Measurements from ENCODE around the gene CEP295NL. TPM values are rescaled to one million over a fixed set of nuclear protein-coding genes. Genes with fewer than 3 reads are reported as not detected.
"Not testable (repeated sequence)": the region's sequence is repeated elsewhere in the genome, so short reads cannot be mapped to it uniquely, and the experiment has no call there.

CEP295NL gene
- total and polyA plus RNA-seq, 4 donors = 0.39 to 8.3 (median 4.9) TPM

DNA sequence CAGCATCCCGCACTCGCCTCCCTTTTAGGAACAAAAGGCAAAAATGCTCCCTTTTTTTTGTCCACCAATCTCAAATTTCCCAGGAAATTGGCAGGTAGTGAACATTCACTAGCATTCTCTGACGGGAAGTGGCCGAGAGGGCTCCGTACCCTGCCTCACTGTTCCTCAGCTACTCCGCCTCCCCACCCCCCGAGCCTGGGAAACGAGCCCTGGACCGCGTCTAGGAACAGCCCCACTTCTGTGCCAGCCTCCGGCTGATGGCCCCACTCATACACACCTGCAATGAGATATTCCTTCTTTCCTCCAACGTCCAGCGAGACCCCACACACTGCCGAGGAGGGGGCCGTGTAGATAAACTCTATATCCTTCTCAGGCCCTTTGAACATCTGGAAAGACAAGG, 32.4 kb downstream of the CEP295NL start:
- Histone ChIP-seq H3K36me3 (ENCODE audit: control insufficient read depth in 4 of 4, insufficient read depth in 4 of 4, low read length in 4 of 4) (peaks cover 0 to 33% (median 23%) of the 10 kb centered on the region in 4 donors), H3K27me3 (ENCODE audit: control insufficient read depth in 3 of 3, insufficient read depth in 3 of 3, low read length in 2 of 3) (no peaks in the 10 kb centered on the region), H3K27ac (ENCODE audit: low read depth in 1 of 2, low read length in 1 of 2) (no peak overlapping the region), H3K4me1 (ENCODE audit: control insufficient read depth in 5 of 5, insufficient read depth in 5 of 5, low read length in 5 of 5) (peaks cover 0 to 6% (median 3%) of the 10 kb centered on the region in 5 donors), H3K9ac (ENCODE audit: insufficient read depth in 1 of 2, low read length in 2 of 2) (no peak overlapping the region), H3K9me3 (ENCODE audit: control insufficient read depth in 4 of 4, insufficient read depth in 3 of 4, low read length in 3 of 4) (no peaks in the 10 kb centered on the region), H3K4me3 (no peak overlapping the region)
- ATAC-seq (ENCODE audit: insufficient read depth, low FRiP score) (no peak), DNase-seq (no peak)
- WGBS, 2 donors = 86 to 89% methylated on average over 15 of the region's 15 CpGs
- TF ChIP-seq, protein P1, sequence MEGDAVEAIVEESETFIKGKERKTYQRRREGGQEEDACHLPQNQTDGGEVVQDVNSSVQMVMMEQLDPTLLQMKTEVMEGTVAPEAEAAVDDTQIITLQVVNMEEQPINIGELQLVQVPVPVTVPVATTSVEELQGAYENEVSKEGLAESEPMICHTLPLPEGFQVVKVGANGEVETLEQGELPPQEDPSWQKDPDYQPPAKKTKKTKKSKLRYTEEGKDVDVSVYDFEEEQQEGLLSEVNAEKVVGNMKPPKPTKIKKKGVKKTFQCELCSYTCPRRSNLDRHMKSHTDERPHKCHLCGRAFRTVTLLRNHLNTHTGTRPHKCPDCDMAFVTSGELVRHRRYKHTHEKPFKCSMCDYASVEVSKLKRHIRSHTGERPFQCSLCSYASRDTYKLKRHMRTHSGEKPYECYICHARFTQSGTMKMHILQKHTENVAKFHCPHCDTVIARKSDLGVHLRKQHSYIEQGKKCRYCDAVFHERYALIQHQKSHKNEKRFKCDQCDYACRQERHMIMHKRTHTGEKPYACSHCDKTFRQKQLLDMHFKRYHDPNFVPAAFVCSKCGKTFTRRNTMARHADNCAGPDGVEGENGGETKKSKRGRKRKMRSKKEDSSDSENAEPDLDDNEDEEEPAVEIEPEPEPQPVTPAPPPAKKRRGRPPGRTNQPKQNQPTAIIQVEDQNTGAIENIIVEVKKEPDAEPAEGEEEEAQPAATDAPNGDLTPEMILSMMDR (IDR thresholded peaks at IDR 0.05; ENCODE audit: control extremely low read depth, extremely low read depth) = no peak

DNA sequence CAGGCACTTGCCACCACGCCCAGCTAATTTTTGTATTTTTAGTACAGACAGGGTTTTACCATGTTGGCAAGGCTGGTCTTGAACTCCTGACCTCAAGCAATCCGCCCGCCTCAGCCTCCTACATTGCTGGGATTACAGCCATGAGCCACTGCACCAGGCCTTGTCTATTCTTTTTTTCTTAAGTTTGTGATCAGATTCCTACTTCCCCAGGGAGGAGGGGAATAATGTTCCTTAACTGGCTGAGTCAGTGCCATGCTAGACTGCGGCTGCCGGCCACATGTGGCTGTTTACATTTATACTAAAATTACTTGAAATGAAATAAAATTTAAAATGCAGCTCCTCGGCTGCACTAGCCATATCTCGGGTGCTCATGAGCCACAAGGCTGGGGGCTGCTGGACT, 34.6 kb downstream of the CEP295NL start:
- Histone ChIP-seq H3K36me3 (ENCODE audit: control insufficient read depth in 4 of 4, insufficient read depth in 4 of 4, low read length in 4 of 4) (peaks cover 0 to 39% (median 20%) of the 10 kb centered on the region in 4 donors), H3K27ac (ENCODE audit: low read depth in 1 of 2, low read length in 1 of 2) (no peak overlapping the region), H3K9me3 (ENCODE audit: control insufficient read depth in 4 of 4, insufficient read depth in 3 of 4, low read length in 3 of 4) (no peaks in the 10 kb centered on the region), H3K9ac (ENCODE audit: insufficient read depth in 1 of 2, low read length in 2 of 2) (no peak overlapping the region), H3K4me1 (ENCODE audit: control insufficient read depth in 5 of 5, insufficient read depth in 5 of 5, low read length in 5 of 5) (peaks cover 0 to 5% (median 2%) of the 10 kb centered on the region in 5 donors), H3K27me3 (ENCODE audit: control insufficient read depth in 3 of 3, insufficient read depth in 3 of 3, low read length in 2 of 3) (no peaks in the 10 kb centered on the region), H3K4me3 (no peak overlapping the region)
- no peak for DNase-seq
- no peak for ATAC-seq (ENCODE audit: insufficient read depth, low FRiP score)
- WGBS, 2 donors = 76 to 81% methylated on average over 7 of the region's 7 CpGs
- TF ChIP-seq, protein P1 (IDR thresholded peaks at IDR 0.05; ENCODE audit: control extremely low read depth, extremely low read depth) = no peak

DNA sequence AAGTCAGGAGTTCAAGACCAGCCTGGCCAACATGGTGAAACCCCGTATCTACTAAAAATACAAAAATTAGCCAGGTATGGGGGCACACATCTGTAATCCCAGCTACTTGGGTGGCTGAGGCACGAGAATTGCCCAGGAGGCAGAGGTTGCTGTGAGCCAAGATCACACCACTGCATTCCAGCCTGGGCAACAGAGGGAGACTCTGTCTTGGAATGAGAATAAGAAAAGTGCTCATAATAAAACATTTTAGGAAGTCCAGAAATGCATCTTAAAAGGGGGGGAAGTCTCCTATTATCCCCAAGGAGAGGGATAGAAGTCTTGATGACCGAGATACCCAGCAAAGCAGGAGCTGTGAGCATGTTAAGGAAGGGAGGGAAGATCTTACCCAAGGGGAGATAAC, 36.0 kb downstream of the CEP295NL start:
- Histone ChIP-seq H3K36me3 (ENCODE audit: control insufficient read depth in 4 of 4, insufficient read depth in 4 of 4, low read length in 4 of 4) (peaks cover 0 to 38% (median 13%) of the 10 kb centered on the region in 4 donors), H3K27ac (ENCODE audit: low read depth in 1 of 2, low read length in 1 of 2) (peak overlapping the region in 1 of 2 donors; percentile 64)
- WGBS, 2 donors = 82 to 85% methylated on average over 3 of the region's 3 CpGs
- not testable (repeated sequence) for H3K4me3 ChIP-seq; H3K9me3 ChIP-seq (ENCODE audit: control insufficient read depth in 4 of 4, insufficient read depth in 3 of 4, low read length in 3 of 4); DNase-seq; H3K9ac ChIP-seq (ENCODE audit: insufficient read depth in 1 of 2, low read length in 2 of 2); H3K27me3 ChIP-seq (ENCODE audit: control insufficient read depth in 3 of 3, insufficient read depth in 3 of 3, low read length in 2 of 3); ATAC-seq (ENCODE audit: insufficient read depth, low FRiP score); H3K4me1 ChIP-seq (ENCODE audit: control insufficient read depth in 5 of 5, insufficient read depth in 5 of 5, low read length in 5 of 5)

DNA sequence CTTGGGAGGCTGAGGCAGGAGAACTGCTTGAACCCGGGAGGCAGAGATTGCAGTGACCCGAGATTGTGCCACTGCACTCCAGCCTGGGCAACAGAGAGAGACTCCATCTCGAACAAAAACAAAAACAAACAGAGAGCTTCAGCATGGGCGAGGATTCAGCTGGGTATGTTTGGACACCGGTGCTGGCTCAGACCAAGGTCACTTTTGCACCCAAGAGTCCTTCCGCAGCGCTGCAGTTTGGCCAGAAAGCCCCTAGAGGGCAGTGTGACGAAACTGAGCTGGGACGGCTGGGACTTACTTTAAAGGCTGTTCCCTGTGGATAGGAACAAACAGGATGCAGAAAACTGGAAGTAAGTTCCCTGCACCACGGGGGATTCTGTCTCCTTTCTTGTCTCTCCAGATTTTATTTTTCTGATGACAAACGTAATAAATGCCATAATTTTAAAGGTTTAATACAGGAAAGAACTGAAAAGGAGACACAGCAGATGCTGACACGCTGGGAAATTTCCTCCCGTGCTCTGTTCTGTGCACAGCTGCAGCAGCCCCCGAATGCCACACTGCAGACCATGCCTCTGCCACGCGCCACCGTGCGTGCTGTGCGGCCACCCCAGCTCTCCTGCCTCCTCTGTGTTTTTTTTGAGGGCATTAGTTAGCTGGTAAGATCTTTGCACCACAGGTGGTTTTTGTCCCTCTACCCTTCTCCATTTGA, 37.2 kb downstream of the CEP295NL start:
- DNase-seq (peak; percentile 84 to 88 (median 85)), ATAC-seq (ENCODE audit: insufficient read depth, low FRiP score) (peak; percentile 73)
- WGBS, 2 donors = 25 to 29% methylated on average over 19 of the region's 19 CpGs
- Histone ChIP-seq H3K36me3 (ENCODE audit: control insufficient read depth in 4 of 4, insufficient read depth in 4 of 4, low read length in 4 of 4) (peaks cover 0 to 40% (median 12%) of the 10 kb centered on the region in 4 donors), H3K4me3 (no peak overlapping the region), H3K27me3 (ENCODE audit: control insufficient read depth in 3 of 3, insufficient read depth in 3 of 3, low read length in 2 of 3) (no peaks in the 10 kb centered on the region), H3K27ac (ENCODE audit: low read depth in 1 of 2, low read length in 1 of 2) (peak overlapping the region in 1 of 2 donors; percentile 60), H3K9me3 (ENCODE audit: control insufficient read depth in 4 of 4, insufficient read depth in 3 of 4, low read length in 3 of 4) (peaks cover 0 to 4% (median 0%) of the 10 kb centered on the region in 4 donors), H3K9ac (ENCODE audit: insufficient read depth in 1 of 2, low read length in 2 of 2) (no peak overlapping the region), H3K4me1 (ENCODE audit: control insufficient read depth in 5 of 5, insufficient read depth in 5 of 5, low read length in 5 of 5) (peaks cover 0 to 5% (median 3%) of the 10 kb centered on the region in 5 donors)
- TF ChIP-seq, protein P1 (IDR thresholded peaks at IDR 0.05; ENCODE audit: control extremely low read depth, extremely low read depth) = peak; percentile 76

Data from lung (tissue), 12 donors.